Activated CD8-positive, alpha-beta T cell treated with anti-CD3 and anti-CD28 coated beads for 36 hours (primary cell): ENCODE data around the gene CRELD2. TPM values are rescaled to one million over a fixed set of nuclear protein-coding genes. Genes with fewer than 3 reads are reported as not detected.

Experiments used
- ATAC-seq: fragments of 200-7000 bp; cut with Tn5 transposase; one replicate; pipeline ENCODE4 v1.10.0; 2021; ENCODE audit warnings: mild to moderate bottlenecking, moderate library complexity
- CTCF ChIA-PET: fragments of 350-600 bp; sonication (Branson Sonifier 250); formaldehyde crosslinking; loops from one replicate; lab custom pipeline; 2021; ENCODE audit warnings: antibody characterized with exemption; lab: Charles Lee
- POLR2A ChIA-PET: fragments of 350-600 bp; sonication (Branson Sonifier 250); formaldehyde crosslinking; loops from one replicate; lab custom pipeline; 2021; ENCODE audit warnings: antibody characterized with exemption; lab: Charles Lee
- DNase-seq: peaks from one replicate; pipeline ENCODE4 v3.0.0-alpha.2; 2020
- H3K27ac Mint-ChIP-seq: one replicate; pipeline ENCODE4 v1.8.0; 2021; ENCODE audit warnings: mild to moderate bottlenecking, mixed read lengths
- H3K27me3 Mint-ChIP-seq: one replicate; pipeline ENCODE4 v1.8.0; 2021; ENCODE audit warnings: mixed read lengths
- H3K36me3 Mint-ChIP-seq: one replicate; pipeline ENCODE4 v1.8.0; 2021; ENCODE audit warnings: low read depth, mixed read lengths
- H3K4me1 Mint-ChIP-seq: one replicate; pipeline ENCODE4 v1.8.0; 2021; ENCODE audit warnings: low read depth, mixed read lengths
- H3K4me3 Mint-ChIP-seq: one replicate; pipeline ENCODE4 v1.8.0; 2021; ENCODE audit warnings: mild to moderate bottlenecking, moderate library complexity, mixed read lengths
- H3K9me3 Mint-ChIP-seq: one replicate; pipeline ENCODE4 v1.8.0; 2021; ENCODE audit warnings: mixed read lengths
- intact Hi-C: fragments of 100-400 bp; cut with micrococcal nuclease; formaldehyde crosslinking; loops from one replicate; pipeline ENCODE4 v1.10.0; 2022
- total RNA-seq, 2 experiments: library from RNA; stranded (reverse); gene quantifications; one replicate each; pipeline ENCODE4 v1.2.3, GENCODE V29; 2021
- TF ChIP-seq, protein P1 (sequence below): fragments of 200-600 bp; IDR thresholded peaks from one replicate; pipeline ENCODE4 v1.8.0; 2022; ENCODE audit warnings: antibody characterized with exemption, mild to moderate bottlenecking

Gene CRELD2
- total RNA-seq, 2 experiments from 2014 or later = 26.1 to 28.2 TPM

DNA sequence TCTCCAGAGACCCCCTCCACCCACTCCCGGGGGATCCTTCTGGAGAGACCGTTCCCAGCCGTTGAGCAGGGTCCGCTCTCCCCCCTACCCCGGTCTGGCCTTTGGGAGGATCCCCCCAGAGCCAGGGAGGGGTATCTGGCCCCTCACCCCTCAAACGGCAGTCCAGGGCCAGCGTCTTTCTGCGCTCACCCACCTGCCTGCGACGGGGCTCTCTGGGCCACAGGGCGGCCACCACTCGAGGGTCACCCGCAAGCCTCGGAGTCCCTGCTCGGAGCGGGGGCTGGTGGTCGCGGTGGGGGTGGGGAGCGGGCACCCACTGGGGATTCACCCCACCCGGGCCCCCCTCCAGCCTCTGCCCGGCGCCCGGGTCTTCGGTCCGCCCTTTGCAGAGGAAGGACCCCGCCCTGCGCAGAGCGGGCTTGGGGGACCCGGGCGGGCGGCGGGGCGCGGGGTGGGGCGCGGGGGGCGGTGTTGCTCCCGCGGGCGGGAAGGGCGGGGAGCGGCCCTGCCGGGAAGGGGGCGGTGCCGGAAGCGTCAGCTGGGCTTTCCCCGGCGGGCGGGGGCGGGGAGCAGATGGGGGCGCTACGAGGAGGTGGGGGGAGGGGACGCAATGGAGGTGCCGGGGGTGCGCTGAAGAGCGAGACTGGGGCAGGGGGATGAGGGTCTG is 16.6 kb downstream of the CRELD2 start:
- Mint-ChIP-seq H3K27ac (peak overlapping the region; percentile 71), H3K9me3 (no peaks in the 10 kb centered on the region), H3K36me3 (no peaks in the 10 kb centered on the region), H3K4me1 (peaks cover 35% of the 10 kb centered on the region), H3K27me3 (no peaks in the 10 kb centered on the region), H3K4me3 (peak overlapping the region; percentile 59)
- DNase-seq (peak; percentile 91), ATAC-seq (peak; percentile 6)
- ChIA-PET POLR2A (no interaction called here), CTCF (no interaction called here)
- intact Hi-C loops = loop anchor here (5.0 kb wide), 2 partner anchors 32 to 82 kb away; no protein-coding TSS in a partner anchor
- TF ChIP-seq, protein P1, sequence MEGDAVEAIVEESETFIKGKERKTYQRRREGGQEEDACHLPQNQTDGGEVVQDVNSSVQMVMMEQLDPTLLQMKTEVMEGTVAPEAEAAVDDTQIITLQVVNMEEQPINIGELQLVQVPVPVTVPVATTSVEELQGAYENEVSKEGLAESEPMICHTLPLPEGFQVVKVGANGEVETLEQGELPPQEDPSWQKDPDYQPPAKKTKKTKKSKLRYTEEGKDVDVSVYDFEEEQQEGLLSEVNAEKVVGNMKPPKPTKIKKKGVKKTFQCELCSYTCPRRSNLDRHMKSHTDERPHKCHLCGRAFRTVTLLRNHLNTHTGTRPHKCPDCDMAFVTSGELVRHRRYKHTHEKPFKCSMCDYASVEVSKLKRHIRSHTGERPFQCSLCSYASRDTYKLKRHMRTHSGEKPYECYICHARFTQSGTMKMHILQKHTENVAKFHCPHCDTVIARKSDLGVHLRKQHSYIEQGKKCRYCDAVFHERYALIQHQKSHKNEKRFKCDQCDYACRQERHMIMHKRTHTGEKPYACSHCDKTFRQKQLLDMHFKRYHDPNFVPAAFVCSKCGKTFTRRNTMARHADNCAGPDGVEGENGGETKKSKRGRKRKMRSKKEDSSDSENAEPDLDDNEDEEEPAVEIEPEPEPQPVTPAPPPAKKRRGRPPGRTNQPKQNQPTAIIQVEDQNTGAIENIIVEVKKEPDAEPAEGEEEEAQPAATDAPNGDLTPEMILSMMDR = no peak

DNA sequence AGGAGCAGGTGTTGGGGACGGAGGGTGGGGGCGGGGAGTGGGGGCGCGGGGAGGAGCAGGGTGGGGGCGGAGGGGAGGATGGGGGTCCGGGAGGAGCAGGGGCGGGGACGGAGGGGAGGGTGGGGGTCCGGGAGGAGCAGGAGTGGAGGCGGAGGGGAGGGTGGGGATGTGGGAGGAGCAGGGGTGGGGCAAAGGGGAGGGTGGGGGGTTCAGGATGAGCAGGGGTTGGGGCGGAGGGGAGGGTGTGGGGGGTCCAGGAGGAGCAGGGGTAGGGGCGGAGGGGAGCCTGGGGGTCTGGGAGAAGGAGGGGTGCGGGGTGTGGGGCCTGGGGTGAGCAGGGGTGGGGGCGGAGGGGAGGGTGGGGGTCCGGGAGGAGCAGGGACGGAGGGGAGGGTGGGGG is 17.1 kb downstream of the CRELD2 start:
- Mint-ChIP-seq H3K4me3 (peak overlapping the region; percentile 29), H3K36me3 (no peaks in the 10 kb centered on the region), H3K27me3 (no peaks in the 10 kb centered on the region), H3K27ac (peak overlapping the region; percentile 66), H3K4me1 (peaks cover 30% of the 10 kb centered on the region), H3K9me3 (no peaks in the 10 kb centered on the region)
- ATAC-seq (no peak), DNase-seq (no peak)
- intact Hi-C loops = no loop called here
- CTCF ChIA-PET = interaction anchor here (1.0 to 1.6 kb wide), 4 partner anchors 36 to 95 kb away, joined by 3 to 7 read pairs (median 3); no protein-coding TSS in a partner anchor
- POLR2A ChIA-PET = interaction anchor here (1.4 to 2.6 kb wide), 6 partner anchors 10 to 36 kb away, joined by 4 to 13 read pairs (median 7); partner anchors contain the start of gene PIM3
- TF ChIP-seq, protein P1 = no peak

DNA sequence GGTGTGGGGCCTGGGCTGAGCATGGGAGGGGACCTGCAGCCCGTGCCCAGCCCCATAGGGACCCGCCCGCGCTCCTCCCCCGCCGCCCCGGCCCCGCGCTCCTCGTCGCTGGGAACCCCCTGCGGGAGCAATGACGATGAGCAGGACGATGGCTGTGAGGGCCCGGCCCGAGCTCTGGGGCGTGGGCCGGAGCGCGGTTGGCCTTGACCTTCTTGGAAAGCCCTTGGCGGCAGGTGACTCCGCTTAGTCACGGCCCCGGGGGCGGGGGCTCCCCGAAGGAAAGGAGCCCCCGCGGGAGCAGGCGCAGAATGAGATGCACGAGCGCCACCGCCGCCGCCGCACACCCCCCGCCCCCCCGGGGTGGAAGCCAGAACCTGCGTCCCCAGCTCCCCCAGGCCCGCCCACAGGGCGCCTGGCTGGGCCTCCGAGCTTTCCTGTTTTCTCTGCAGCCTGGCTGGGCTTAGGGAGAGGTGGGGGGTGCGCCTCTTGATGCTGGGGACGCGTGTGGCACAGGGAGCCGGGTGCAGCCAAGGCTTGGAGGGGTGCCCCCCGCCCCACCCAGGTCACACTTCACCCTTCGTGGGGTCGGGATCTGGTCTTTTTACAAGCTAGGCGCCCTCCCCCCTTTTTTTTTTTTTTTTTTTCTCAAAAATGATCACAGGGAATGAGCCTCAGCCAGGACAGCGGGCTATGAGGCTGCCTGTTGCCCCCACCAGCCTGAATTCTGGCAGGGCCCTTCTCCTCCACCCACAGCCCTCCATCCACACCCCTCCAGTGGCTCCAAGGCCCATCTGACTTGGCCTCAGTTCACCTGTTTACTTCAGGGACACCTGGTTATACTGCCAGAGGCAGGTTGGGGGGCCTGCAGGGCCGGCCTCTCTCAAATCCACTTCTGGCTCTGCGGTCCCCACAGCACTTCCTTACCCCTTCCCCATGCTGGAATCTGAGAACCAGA is 17.9 kb downstream of the CRELD2 start:
- POLR2A ChIA-PET = interaction anchor here (0.9 to 2.6 kb wide), 7 partner anchors 10 to 252 kb away, joined by 3 to 13 read pairs (median 6); partner anchors contain the start of gene PIM3
- DNase-seq (peak; percentile 100), ATAC-seq (peak; percentile 87)
- CTCF ChIA-PET = interaction anchor here (1.0 to 1.6 kb wide), 4 partner anchors 36 to 94 kb away, joined by 3 to 7 read pairs (median 3); no protein-coding TSS in a partner anchor
- Mint-ChIP-seq H3K27ac (peak overlapping the region; percentile 90), H3K4me3 (peak overlapping the region; percentile 63), H3K4me1 (peaks cover 24% of the 10 kb centered on the region), H3K36me3 (no peaks in the 10 kb centered on the region), H3K27me3 (no peaks in the 10 kb centered on the region), H3K9me3 (no peaks in the 10 kb centered on the region)
- intact Hi-C loops = no loop called here
- TF ChIP-seq, protein P1 = no peak

DNA sequence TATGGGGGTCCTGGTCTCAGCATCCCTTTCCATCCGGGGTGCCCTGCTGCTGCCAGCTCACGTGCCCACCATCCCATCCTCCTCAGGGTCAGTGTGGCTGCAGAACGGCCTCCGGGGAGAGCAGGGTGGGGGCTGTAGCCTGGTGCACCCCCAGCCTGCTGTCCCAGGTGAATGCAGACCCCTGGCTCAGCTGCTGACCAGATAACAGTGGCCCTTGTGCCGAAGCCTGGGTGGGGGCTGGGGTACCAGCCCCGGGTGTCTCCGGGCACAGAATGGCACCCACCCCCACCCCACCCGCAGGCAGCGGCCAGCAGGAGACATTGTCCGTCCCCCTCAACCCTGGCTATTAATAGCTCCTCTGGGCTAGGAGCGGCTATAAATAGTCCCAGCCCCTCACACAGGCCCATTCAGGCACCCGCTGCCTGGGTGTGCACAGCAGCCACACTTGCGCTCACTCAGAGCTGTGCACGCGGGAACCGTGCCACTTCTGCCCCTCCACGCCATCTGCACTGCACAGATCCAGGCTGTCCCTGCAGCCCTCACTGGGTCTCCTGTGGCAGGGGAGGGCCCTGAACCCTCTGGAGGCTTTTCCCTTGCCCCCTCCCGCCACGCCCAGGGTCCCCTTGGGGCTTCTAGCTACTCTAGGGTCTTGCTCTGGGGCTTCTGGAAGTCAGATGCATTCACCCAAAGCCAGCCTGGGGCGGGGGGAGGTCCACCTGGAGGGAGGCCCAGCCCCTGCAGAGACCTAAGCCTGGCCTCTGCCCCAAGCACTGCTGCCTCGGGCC is 18.7 kb downstream of the CRELD2 start:
- ChIA-PET CTCF (interaction anchor here (1.2 to 1.6 kb wide), 3 partner anchors 35 to 93 kb away, joined by 3 to 7 read pairs (median 5); no protein-coding TSS in a partner anchor), POLR2A (interaction anchor here (1.1 to 2.6 kb wide), 8 partner anchors 9 to 56 kb away, joined by 3 to 13 read pairs (median 7); partner anchors contain the start of gene PIM3)
- no peak for ATAC-seq
- H3K27me3 Mint-ChIP-seq = no peaks in the 10 kb centered on the region
- intact Hi-C loops = no loop called here
- H3K27ac Mint-ChIP-seq = peak overlapping the region; percentile 90
- no peaks in the 10 kb centered on the region for H3K9me3 Mint-ChIP-seq
- peak overlapping the region; percentile 63 for H3K4me3 Mint-ChIP-seq
- no peaks in the 10 kb centered on the region for H3K36me3 Mint-ChIP-seq
- peaks cover 19% of the 10 kb centered on the region for H3K4me1 Mint-ChIP-seq
- TF ChIP-seq, protein P1 = no peak
- DNase-seq = no peak
